ENCODE data around the gene DAPL1.
"Not testable (repeated sequence)": the region's sequence is repeated elsewhere in the genome, so short reads cannot be mapped to it uniquely, and the experiment has no call there.

DAPL1 gene

DNA sequence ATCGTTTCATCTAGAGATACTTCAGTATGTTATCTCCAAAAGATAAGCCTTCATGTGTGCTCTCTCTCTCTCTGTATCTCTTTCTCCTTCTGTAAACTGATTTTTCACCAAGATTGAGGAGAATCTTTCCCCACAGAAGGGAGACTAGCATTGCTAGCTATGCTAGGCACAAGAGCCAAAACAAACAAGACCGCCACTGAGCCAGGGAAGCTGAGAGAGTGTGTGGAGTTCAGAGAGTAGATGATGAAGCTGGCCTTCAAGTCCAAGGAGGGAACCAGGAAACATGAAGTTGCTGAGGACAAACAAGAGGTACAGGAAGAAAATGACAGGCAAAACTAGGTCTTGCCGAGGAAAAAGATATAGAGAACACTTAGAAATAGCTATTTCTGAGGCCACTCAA lies 23.4 kb downstream of the DAPL1 start:
- ATAC-seq (ENCODE audit: low read depth) = no peak
- H3K27ac Mint-ChIP-seq = no peak overlapping the region
- H3K4me3 Mint-ChIP-seq = no peak overlapping the region
- no peak for DNase-seq (ENCODE audit: low spot score in 2 of 2)
- H3K9me3 Mint-ChIP-seq = peaks cover 4% of the 10 kb centered on the region
- H3K4me1 Mint-ChIP-seq = no peaks in the 10 kb centered on the region
- H3K27me3 Mint-ChIP-seq = peaks cover 11% of the 10 kb centered on the region
- no peaks in the 10 kb centered on the region for H3K36me3 Mint-ChIP-seq

DNA sequence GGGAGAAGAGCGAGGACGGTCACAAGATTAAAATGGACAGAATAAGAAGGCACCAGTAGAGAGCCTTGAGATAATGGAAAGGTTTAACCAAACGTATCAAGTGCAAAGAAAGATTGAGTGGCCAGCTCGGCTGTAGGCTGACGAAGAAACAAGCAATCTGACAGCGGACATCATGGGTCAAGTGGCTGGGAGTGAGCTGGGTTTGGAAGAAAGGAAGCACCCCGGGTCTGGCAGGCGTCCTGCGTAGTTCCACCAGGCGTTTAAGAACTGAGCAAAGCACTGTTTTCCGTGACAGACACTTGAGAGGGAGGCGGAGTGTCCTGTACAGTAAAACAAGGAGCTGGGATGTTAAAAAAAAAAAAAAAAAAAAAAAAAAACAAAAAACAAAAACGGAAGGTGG lies 27.1 kb downstream of the DAPL1 start:
- Mint-ChIP-seq H3K27ac (no peak overlapping the region), H3K4me1 (no peaks in the 10 kb centered on the region), H3K9me3 (peaks cover 1% of the 10 kb centered on the region), H3K27me3 (peaks cover 6% of the 10 kb centered on the region), H3K4me3 (no peak overlapping the region), H3K36me3 (no peaks in the 10 kb centered on the region)
- DNase-seq (ENCODE audit: low spot score in 2 of 2) = no peak
- ATAC-seq (ENCODE audit: low read depth) = no peak

- DNase-seq (ENCODE audit: low spot score in 2 of 2) (no peak), ATAC-seq (ENCODE audit: low read depth) (no peak)
- H3K4me1 Mint-ChIP-seq = no peaks in the 10 kb centered on the region
- H3K36me3 Mint-ChIP-seq = no peaks in the 10 kb centered on the region
- H3K27me3 Mint-ChIP-seq = peaks cover 2% of the 10 kb centered on the region
- no peaks in the 10 kb centered on the region for H3K9me3 Mint-ChIP-seq
- H3K27ac Mint-ChIP-seq = no peak overlapping the region
- no peak overlapping the region for H3K4me3 Mint-ChIP-seq
Measured at GRCh38 chr2:158823486-158824237, 28.5 kb downstream of the DAPL1 start.

GRCh38 chr2:158825021-158825420 lies 29.9 kb downstream of the DAPL1 start:
- Mint-ChIP-seq H3K36me3 (no peaks in the 10 kb centered on the region), H3K9me3 (no peaks in the 10 kb centered on the region), H3K4me3 (no peak overlapping the region), H3K4me1 (no peaks in the 10 kb centered on the region), H3K27me3 (no peaks in the 10 kb centered on the region), H3K27ac (no peak overlapping the region)
- ATAC-seq (ENCODE audit: low read depth) = no peak
- no peak for DNase-seq (ENCODE audit: low spot score in 2 of 2)

GRCh38 chr2:158826965-158827364 lies 31.8 kb downstream of the DAPL1 start:
- no peak overlapping the region for H3K27ac Mint-ChIP-seq
- DNase-seq (ENCODE audit: low spot score in 2 of 2) = no peak
- no peaks in the 10 kb centered on the region for H3K36me3 Mint-ChIP-seq
- no peaks in the 10 kb centered on the region for H3K9me3 Mint-ChIP-seq
- H3K27me3 Mint-ChIP-seq = no peaks in the 10 kb centered on the region
- ATAC-seq (ENCODE audit: low read depth) = no peak
- no peaks in the 10 kb centered on the region for H3K4me1 Mint-ChIP-seq
- H3K4me3 Mint-ChIP-seq = no peak overlapping the region

GRCh38 chr2:158828378-158829164 lies 33.5 kb downstream of the DAPL1 start:
- Mint-ChIP-seq H3K27ac (no peak overlapping the region), H3K27me3 (no peaks in the 10 kb centered on the region)
- DNase-seq (ENCODE audit: low spot score in 2 of 2) = no peak

DNA sequence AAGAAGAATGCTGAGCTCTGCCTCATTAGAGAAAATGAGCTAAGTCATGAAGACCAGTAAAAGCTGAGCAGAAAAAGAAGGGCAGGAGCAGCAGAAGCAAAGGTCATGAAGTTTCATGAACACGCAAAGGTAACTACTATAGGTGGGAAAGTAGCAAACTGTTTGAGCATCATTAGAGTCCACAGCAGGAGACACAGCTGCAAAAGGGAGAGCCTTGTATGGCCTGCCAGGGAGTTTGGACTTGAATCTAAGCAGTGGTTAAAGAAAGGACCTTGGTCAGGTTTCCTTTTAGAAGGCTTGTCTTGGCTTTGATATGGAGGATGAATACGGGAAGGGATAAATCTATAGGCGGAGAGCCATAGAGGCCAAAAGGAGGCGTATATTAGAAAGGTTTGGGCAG lies 34.0 kb downstream of the DAPL1 start:
- no peak for DNase-seq (ENCODE audit: low spot score in 2 of 2)
- Mint-ChIP-seq H3K9me3 (no peaks in the 10 kb centered on the region), H3K36me3 (no peaks in the 10 kb centered on the region), H3K4me3 (no peak overlapping the region), H3K4me1 (no peaks in the 10 kb centered on the region), H3K27me3 (no peaks in the 10 kb centered on the region), H3K27ac (no peak overlapping the region)
- no peak for ATAC-seq (ENCODE audit: low read depth)

More at GRCh38 chr2:158828378-158829164, 33.5 kb downstream of the DAPL1 start:
- no peak for ATAC-seq (ENCODE audit: low read depth)
- H3K9me3 Mint-ChIP-seq = no peaks in the 10 kb centered on the region
- no peaks in the 10 kb centered on the region for H3K36me3 Mint-ChIP-seq
- no peaks in the 10 kb centered on the region for H3K4me1 Mint-ChIP-seq
- no peak overlapping the region for H3K4me3 Mint-ChIP-seq

DNA sequence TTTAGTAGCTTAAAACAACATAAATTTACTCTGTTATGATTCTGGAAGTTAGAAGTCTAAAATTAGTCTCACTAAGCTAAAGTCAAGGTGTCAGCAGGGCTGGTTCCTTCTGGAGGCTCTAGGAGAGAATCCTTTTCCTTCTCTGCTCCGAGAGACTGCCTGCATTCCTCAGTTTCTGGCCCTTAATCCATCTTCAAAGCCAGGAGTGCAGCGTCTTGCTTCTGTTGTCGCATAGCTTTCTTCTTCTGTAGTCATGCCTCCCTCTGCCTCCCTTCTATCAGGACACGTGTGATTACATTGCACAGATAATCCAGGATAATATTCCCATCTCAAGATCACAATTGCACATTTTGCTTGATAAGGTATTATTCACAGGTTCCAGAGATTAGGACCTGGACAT lies 35.1 kb downstream of the DAPL1 start:
- ATAC-seq (ENCODE audit: low read depth) (no peak), DNase-seq (ENCODE audit: low spot score in 2 of 2) (no peak)
- no peak overlapping the region for H3K27ac Mint-ChIP-seq

GRCh38 chr2:158835431-158835830 lies 40.3 kb downstream of the DAPL1 start:
- no peak overlapping the region for H3K27ac Mint-ChIP-seq
- H3K4me3 Mint-ChIP-seq = no peak overlapping the region
- peaks cover 2% of the 10 kb centered on the region for H3K27me3 Mint-ChIP-seq
- no peaks in the 10 kb centered on the region for H3K9me3 Mint-ChIP-seq
- H3K4me1 Mint-ChIP-seq = no peaks in the 10 kb centered on the region
- no peak for DNase-seq (ENCODE audit: low spot score in 2 of 2)
- no peak for ATAC-seq (ENCODE audit: low read depth)
- no peaks in the 10 kb centered on the region for H3K36me3 Mint-ChIP-seq

More for the DNA sequence above, 35.1 kb downstream of the DAPL1 start:
- Mint-ChIP-seq H3K36me3 (no peaks in the 10 kb centered on the region), H3K4me1 (no peaks in the 10 kb centered on the region), H3K9me3 (no peaks in the 10 kb centered on the region), H3K4me3 (no peak overlapping the region), H3K27me3 (no peaks in the 10 kb centered on the region)

DNA sequence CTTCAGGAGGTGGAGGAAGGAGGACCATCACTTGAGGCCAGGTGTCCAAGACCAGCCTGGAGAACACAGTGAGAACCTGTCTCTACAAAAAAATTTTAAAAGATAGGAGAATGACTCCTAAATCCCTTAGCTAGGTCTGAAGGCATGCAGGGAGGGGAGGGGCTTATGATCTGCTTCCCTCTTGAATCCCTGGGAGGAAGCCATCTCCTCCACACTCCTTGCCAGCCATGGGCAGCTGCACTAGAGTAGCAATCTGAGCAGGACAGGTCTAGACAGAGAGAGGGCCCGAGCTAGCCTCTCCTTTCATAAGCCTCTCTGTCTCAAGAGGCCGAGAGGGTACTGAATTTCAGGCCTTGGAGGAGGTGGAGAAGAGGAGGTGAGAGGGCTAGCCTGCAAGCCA lies 42.5 kb downstream of the DAPL1 start:
- Mint-ChIP-seq H3K9me3 (no peaks in the 10 kb centered on the region), H3K36me3 (no peaks in the 10 kb centered on the region), H3K4me1 (no peaks in the 10 kb centered on the region)

GRCh38 chr2:158841850-158842249 lies 46.7 kb downstream of the DAPL1 start:
- H3K27ac Mint-ChIP-seq = no peak overlapping the region
- H3K9me3 Mint-ChIP-seq = no peaks in the 10 kb centered on the region
- DNase-seq (ENCODE audit: low spot score in 2 of 2) (no peak), ATAC-seq (ENCODE audit: low read depth) (no peak)
- no peaks in the 10 kb centered on the region for H3K27me3 Mint-ChIP-seq
- no peaks in the 10 kb centered on the region for H3K36me3 Mint-ChIP-seq
- H3K4me1 Mint-ChIP-seq = no peaks in the 10 kb centered on the region
- H3K4me3 Mint-ChIP-seq = no peak overlapping the region

More for the DNA sequence above, 42.5 kb downstream of the DAPL1 start:
- ATAC-seq (ENCODE audit: low read depth) (no peak), DNase-seq (ENCODE audit: low spot score in 2 of 2) (no peak)
- peaks cover 2% of the 10 kb centered on the region for H3K27me3 Mint-ChIP-seq
- H3K27ac Mint-ChIP-seq = no peak overlapping the region
- H3K4me3 Mint-ChIP-seq = no peak overlapping the region

DNA sequence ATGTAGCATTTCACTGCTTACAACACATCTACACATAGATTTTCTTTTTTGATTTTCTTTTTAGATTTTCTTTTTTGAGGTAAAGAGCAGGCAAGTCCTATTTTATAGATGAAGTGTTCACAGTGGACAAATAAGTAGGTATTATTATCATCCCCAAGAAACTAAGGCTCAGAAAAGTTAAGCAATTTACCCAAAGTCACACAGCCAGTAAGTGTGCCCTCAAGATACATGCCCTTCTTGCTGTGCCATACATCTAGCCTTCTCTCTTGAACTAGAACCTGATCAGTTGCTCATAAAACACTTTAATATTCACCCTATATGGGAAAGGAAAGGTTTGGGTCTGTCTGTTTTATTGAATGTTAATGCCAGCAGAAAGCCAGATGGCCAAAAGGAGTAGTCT lies 50.3 kb downstream of the DAPL1 start:
- H3K4me1 Mint-ChIP-seq = no peaks in the 10 kb centered on the region
- ATAC-seq (ENCODE audit: low read depth) (no peak), DNase-seq (ENCODE audit: low spot score in 2 of 2) (no peak)
- H3K9me3 Mint-ChIP-seq = no peaks in the 10 kb centered on the region
- H3K36me3 Mint-ChIP-seq = no peaks in the 10 kb centered on the region
- H3K27ac Mint-ChIP-seq = no peak overlapping the region
- no peak overlapping the region for H3K4me3 Mint-ChIP-seq
- no peaks in the 10 kb centered on the region for H3K27me3 Mint-ChIP-seq

GRCh38 chr2:158845859-158846258 lies 50.7 kb downstream of the DAPL1 start:
- ATAC-seq (ENCODE audit: low read depth) = no peak
- H3K36me3 Mint-ChIP-seq = no peaks in the 10 kb centered on the region
- no peak for DNase-seq (ENCODE audit: low spot score in 2 of 2)

DNA sequence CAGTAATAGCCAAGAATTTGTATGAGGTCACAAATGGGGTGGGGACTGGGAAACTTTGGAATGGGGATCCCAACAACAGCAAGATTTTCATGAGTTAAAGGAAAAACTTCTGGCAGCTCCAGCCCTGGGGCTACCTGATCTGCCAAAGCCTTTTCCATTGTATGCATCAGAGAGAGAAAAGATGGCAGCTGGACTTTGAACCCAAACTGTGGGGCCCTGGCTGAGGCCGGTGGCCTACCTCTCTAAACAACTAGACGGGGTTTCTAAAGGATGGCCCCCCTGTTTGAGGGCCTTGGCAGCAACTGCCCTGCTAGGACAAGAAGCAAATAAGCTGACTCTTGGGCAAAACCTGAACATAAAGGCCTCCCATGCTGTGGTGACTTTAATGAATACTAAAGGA lies 52.4 kb downstream of the DAPL1 start:
- H3K27ac Mint-ChIP-seq; H3K36me3 Mint-ChIP-seq; DNase-seq (ENCODE audit: low spot score in 2 of 2); H3K4me3 Mint-ChIP-seq; H3K27me3 Mint-ChIP-seq; ATAC-seq (ENCODE audit: low read depth); H3K4me1 Mint-ChIP-seq; H3K9me3 Mint-ChIP-seq: not testable (repeated sequence)

More at GRCh38 chr2:158845859-158846258, 50.7 kb downstream of the DAPL1 start:
- H3K4me1 Mint-ChIP-seq = no peaks in the 10 kb centered on the region
- no peaks in the 10 kb centered on the region for H3K27me3 Mint-ChIP-seq
- H3K9me3 Mint-ChIP-seq = no peaks in the 10 kb centered on the region
- no peak overlapping the region for H3K4me3 Mint-ChIP-seq
- H3K27ac Mint-ChIP-seq = no peak overlapping the region

Measured in memory B cell (primary cell).